Aorta (tissue), 5 donors: ENCODE results near the gene NSL1. TPM values are rescaled to one million over a fixed set of nuclear protein-coding genes. Genes with fewer than 3 reads are reported as not detected.
"Not testable (repeated sequence)": the region's sequence is repeated elsewhere in the genome, so short reads cannot be mapped to it uniquely, and the experiment has no call there.

ENCODE experiments used
- ATAC-seq: fragments of 200-7000 bp; cut with Tn5 transposase; one replicate; pipeline ENCODE4 v1.9.1; 2022; ENCODE audit warnings: moderate library complexity; ENCODE audit not compliant: low FRiP score
- DNase-seq, 2 donors: peaks; one replicate each; pipeline ENCODE4 v3.0.0-alpha.2; 2020
- H3K27ac ChIP-seq, 2 donors: one replicate each; pipeline ENCODE4 v1.5.1; 2013; ENCODE audit warnings: low read length in 2 of 2, mild to moderate bottlenecking in 2 of 2, moderate library complexity in 2 of 2, control low read depth in 1 of 2, inconsistent platforms in 1 of 2, low read depth in 1 of 2
- H3K27me3 ChIP-seq, 2 donors: one replicate each; pipeline ENCODE4 v1.6.1; 2013; ENCODE audit warnings: control low read depth in 1 of 2, low read length in 1 of 2, mild to moderate bottlenecking in 1 of 2, moderate library complexity in 1 of 2; ENCODE audit not compliant: insufficient read depth in 2 of 2, control insufficient read depth in 1 of 2
- H3K36me3 ChIP-seq, 2 donors: one replicate each; pipeline ENCODE4 v1.6.1; 2013; ENCODE audit warnings: control low read depth in 1 of 2, low read length in 1 of 2, mild to moderate bottlenecking in 1 of 2; ENCODE audit not compliant: insufficient read depth in 2 of 2, control insufficient read depth in 1 of 2
- H3K4me1 ChIP-seq, 2 donors: one replicate each; pipeline ENCODE4 v1.6.1; 2013; ENCODE audit warnings: low read length in 2 of 2, control low read depth in 1 of 2, mild to moderate bottlenecking in 1 of 2, moderate library complexity in 1 of 2; ENCODE audit not compliant: insufficient read depth in 2 of 2, control insufficient read depth in 1 of 2
- H3K4me3 ChIP-seq, 2 donors: one replicate each; pipeline ENCODE4 v1.5.1; 2013; ENCODE audit warnings: low read length in 2 of 2, control low read depth in 1 of 2, mild to moderate bottlenecking in 1 of 2
- H3K9me3 ChIP-seq: one replicate; pipeline ENCODE4 v1.6.1; 2013; ENCODE audit warnings: mild to moderate bottlenecking, low read length; ENCODE audit not compliant: control insufficient read depth
- WGBS, 2 donors: extraction: QIAGEN DNeasy Blood & Tissue Kit; methylation state at CpG; one replicate each; pipeline ENCODE4 v1.1.7; 2013; 5-methylcytosine and 5-hydroxymethylcytosine counted together
- intact Hi-C, 2 donors: fragments of 100-400 bp; cut with DNase I; formaldehyde crosslinking; loops; one replicate each; pipeline versions ENCODE4 v1.14.2 to v1.15.0; 2022
- polyA plus RNA-seq, 2 donors: library from polyadenylated mRNA; stranded (reverse); fragments of 200-250 nt; gene quantifications; one replicate each; pipeline ENCODE4 v1.2.3, GENCODE V29; 2013
- total RNA-seq, 2 donors: library from RNA; stranded (reverse); fragmentation: NEBNext Ultra II Directional; extraction: Animal tissue kit (Norgen Biotek cat#: 25700); gene quantifications; one replicate each; pipeline ENCODE4 v1.2.1, GENCODE V29; 2021
- donor health status: healthy with polysubstance abuse.
- donor health status: Bipolar disorder and iron deficiency.
- donor health status: DM: no; HTN: no; CAD: no.
- donor health status: DM: no; HTN: no; CAD: no.
- donor health status: DM: yes; HTN: yes; CAD: no.

Gene NSL1
- total and polyA plus RNA-seq, 4 donors, result 17.7 to 30.5 (median 27.7) TPM

DNA sequence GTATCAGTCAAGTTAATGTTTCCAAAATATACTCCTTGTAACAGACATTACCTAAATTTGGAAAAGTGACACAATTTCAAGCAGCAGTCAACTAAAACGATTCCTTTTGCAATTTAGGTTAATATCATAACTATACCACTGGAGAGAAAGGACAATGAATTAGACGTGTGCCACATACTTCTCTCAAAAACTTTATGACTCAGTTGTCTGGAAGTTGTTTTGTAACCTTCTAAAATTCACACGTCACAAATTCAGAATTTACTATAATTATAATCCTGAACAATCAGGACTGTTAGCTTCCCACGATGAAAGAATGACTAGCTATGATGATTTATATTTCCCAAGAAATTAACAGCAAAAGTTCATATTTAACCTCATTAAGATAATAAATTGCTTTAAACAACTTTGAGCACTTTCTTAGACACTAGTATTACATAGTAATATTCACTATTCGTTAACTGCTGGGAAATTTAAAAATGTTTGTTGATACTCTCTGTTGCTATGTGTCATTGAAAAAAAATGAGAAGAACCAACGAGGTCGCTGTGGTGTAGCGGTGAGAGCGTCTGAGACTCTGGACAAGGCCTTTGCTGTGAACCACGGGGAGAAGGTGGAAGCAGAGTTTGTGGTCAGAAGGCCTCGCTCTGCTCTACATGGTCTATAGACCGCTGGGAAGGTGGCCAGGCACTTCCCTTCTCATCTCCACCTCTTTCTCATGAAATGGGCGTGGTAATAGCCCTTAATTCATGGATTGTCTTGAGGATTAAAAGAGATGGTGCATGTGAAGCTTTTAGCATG lies 64.0 kb downstream of the NSL1 start:
- no peaks in the 10 kb centered on the region for H3K4me1 ChIP-seq
- ATAC-seq, result no peak
- peaks cover 0 to 3% of the 10 kb centered on the region in 2 donors for H3K36me3 ChIP-seq
- H3K27me3 ChIP-seq, result no peaks in the 10 kb centered on the region
- H3K27ac ChIP-seq, result no peak overlapping the region
- no peak for DNase-seq
- WGBS, 2 donors, result 73 to 78% methylated on average over 13 of the region's 13 CpGs
- intact Hi-C loops, result no loop called here
- H3K4me3 ChIP-seq, result no peak overlapping the region
- H3K9me3 ChIP-seq, result no peaks in the 10 kb centered on the region

DNA sequence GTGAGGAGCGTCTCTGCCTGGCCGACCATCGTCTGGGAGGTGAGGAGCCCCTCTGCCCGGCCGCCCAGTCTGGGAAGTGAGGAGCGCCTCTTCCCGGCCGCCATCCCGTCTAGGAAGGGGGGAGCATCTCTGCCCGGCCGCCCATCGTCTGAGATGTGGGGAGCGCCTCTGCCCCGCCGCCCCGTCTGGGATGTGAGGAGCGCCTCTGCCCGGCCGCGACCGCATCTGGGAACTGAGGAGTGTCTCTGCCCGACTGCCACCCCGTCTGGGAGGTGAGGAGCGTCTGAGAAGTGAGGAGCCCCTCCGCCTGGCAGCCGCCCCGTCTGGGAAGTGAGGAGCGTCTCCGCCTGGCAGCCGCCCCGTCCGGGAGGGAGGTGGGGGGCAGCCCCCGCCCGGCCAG lies 66.9 kb downstream of the NSL1 start:
- H3K36me3 ChIP-seq, H3K9me3 ChIP-seq, H3K4me3 ChIP-seq, ATAC-seq, H3K27ac ChIP-seq, H3K27me3 ChIP-seq, H3K4me1 ChIP-seq, DNase-seq, intact Hi-C loops: not testable (repeated sequence)
- 92 to 93% methylated on average over 25 to 34 of the region's 34 CpGs for WGBS, 2 donors

DNA sequence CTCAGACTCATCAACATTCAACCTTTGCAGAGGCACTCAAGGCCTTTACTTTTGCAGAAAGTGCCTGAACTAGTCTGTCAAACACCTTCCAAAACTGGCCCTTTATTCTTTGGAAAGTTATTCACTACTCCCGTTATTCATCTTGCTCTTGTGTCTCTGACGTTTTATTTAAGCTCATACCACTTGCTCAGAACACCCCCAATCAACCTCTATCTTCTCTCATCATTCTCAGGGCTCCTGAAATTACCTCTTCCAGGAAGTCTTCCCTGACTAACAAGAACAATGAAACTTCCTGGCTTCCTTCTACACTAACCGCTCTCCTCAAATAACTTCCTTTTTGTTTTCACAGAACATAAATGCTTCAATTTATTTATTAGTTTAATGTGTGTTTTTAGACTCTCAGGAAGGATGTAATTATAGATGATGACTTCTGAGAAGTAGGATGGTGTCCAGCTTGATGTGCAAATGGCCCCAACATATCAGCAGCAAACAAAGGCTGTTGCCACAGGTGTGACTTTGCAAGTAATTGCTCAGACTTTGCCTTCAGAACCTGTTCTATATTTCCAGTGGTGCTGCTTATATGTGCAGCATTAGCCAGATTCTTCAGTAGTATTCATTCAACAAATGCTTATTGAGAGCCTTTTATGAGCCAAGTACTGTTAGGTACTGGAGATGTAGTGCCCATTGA lies 69.2 kb downstream of the NSL1 start:
- intact Hi-C loops, result no loop called here
- Histone ChIP-seq H3K36me3 (no peaks in the 10 kb centered on the region), H3K4me1 (no peaks in the 10 kb centered on the region), H3K4me3 (no peak overlapping the region), H3K27me3 (no peaks in the 10 kb centered on the region), H3K27ac (no peak overlapping the region), H3K9me3 (no peaks in the 10 kb centered on the region)
- DNase-seq (no peak), ATAC-seq (no peak)
- WGBS, 2 donors, result 74 to 78% methylated on average over 3 of the region's 3 CpGs

DNA sequence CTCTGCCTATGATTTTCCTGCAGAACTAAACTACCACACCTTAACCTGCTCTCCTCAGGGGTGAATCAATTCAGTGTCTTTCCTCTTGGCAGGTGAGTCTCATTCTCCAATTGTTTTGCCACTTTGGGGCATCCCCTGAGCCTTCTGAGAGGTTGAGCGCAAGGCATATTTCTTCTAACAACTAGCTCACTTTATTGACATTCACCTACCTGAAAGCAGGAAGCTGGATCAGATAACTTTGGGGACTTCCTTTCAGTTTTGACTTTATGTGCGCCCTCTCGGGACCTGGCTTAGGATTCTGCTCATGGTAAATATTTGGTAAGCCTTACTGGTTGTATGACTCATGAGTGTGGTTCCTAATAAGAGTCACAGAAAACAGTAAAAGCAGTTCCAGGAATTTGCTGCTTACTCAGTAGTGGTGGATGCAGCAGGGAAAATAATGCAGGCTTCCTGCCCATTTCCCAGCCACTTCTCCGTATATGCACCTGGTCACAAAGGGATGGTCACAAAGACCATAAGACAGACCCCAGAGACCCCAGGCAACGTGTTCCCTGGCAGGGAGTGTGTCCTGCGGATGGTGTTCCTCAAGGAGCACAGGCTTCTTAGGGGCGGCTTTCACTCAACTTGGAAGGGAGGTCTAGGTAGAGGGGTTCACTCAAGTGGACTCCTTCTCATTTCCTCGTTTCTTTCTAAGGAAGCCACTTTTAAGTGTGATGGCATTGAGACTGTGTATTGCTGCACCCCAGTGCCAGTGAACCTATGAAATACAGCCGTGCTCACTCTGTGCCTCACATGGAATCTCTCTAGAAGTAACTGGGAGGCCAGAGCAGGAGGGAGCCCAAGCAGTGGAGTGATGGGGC lies 70.0 kb downstream of the NSL1 start:
- no peaks in the 10 kb centered on the region for H3K4me1 ChIP-seq
- ATAC-seq (peak; percentile 29), DNase-seq (no peak)
- no peak overlapping the region for H3K27ac ChIP-seq
- no peak overlapping the region for H3K4me3 ChIP-seq
- no peaks in the 10 kb centered on the region for H3K9me3 ChIP-seq
- no peaks in the 10 kb centered on the region for H3K27me3 ChIP-seq
- intact Hi-C loops, result no loop called here
- 76 to 77% methylated on average over 9 of the region's 9 CpGs for WGBS, 2 donors
- H3K36me3 ChIP-seq, result no peaks in the 10 kb centered on the region

DNA sequence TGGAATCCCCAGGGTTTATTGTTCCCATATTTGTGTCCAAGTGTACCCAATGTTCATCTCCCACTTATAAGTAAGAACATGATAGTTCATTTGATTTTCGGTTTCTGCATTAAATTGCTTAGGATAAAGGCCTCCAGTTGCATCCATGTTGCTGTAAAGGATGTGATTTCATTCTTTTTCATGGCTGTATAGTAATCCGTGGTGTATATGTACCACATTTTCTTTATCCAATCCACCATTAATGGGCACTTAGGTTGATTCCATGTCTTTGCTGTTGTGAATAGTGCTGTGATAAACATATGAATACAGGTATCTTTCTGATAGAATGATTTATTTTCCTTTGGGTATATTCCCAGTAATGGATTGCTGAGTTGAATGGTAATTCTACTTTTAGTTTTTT lies 71.9 kb downstream of the NSL1 start:
- DNase-seq (no peak), ATAC-seq (no peak)
- 95 to 96% methylated on average over 2 of the region's 2 CpGs for WGBS, 2 donors
- no peaks in the 10 kb centered on the region for H3K36me3 ChIP-seq
- H3K27ac ChIP-seq, result no peak overlapping the region
- intact Hi-C loops, result no loop called here
- H3K27me3 ChIP-seq, result no peaks in the 10 kb centered on the region
- no peak overlapping the region for H3K4me3 ChIP-seq
- H3K4me1 ChIP-seq, result no peaks in the 10 kb centered on the region
- no peaks in the 10 kb centered on the region for H3K9me3 ChIP-seq

DNA sequence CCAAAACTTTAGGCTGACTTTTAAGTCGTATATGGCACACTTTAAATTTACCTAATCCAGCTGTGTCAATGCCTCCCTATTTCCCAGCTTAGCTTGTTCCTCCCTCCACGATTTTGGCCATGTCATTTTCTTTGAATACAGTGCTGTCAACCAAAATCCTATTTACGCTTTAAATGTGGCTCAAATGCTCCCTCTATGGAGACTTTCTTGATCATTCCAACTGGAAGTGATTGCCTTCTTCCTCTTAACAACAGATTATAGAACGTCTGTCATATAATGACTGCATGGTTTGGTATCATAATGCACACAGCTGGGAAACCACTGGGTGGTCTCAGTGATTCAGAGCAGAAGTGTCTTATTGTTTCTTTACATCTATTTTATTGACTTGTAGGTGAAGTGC lies 73.1 kb downstream of the NSL1 start:
- Histone ChIP-seq H3K4me3 (no peak overlapping the region), H3K27me3 (no peaks in the 10 kb centered on the region), H3K4me1 (no peaks in the 10 kb centered on the region), H3K27ac (no peak overlapping the region), H3K9me3 (no peaks in the 10 kb centered on the region), H3K36me3 (no peaks in the 10 kb centered on the region)
- 22 to 28% methylated on average over 4 of the region's 4 CpGs for WGBS, 2 donors
- DNase-seq (no peak), ATAC-seq (no peak)
- intact Hi-C loops, result no loop called here

DNA sequence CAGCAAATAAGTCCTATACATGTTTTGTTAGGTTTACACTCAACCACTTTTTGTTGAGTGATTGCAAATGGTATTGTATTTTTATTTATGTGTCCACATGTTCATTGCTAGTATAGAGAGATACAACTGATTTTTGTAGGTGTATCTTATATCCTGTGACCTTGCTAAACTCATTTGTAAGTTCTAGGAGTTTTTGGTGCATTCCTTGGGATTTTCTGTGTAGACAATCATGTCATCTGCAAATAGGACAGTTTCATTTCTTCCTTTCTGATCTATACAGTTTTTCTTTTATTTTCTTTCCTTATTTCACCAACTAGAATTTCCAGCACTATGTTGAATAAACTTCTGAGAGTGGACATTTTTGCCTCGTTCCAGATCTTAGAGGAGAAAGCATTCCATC lies 75.4 kb downstream of the NSL1 start:
- no peak for ATAC-seq

DNA sequence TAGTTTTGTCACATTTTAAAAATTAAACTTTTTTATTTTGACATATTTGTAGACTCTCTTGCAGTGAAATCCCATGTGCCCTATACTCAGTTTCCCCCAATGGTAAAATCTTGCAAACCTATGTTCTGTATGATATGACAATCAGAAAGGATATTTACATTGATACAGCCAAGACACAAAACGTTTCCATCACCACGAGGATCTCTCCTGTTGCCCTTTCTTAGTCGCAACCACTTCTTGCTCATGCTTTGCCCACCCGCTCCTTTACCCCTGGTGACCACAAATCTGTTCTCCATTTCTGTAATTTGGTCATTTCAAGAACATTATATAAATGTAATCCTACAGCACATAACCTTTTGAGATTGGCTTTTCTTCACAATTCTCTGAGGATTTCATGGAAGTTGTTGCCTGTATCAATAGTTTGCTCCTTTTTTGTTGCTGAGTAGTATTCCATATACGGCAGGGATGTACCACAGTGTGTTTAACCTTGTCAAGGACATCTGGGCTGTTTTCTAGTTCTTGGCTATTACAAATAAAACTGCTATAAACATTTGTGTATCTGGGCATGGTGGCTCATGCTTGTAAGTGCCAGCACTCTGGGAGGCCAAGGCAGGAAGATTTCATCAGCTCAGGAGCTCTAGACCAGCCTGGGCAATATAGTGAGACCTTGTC lies 78.0 kb downstream of the NSL1 start:
- Histone ChIP-seq H3K4me1 (no peaks in the 10 kb centered on the region), H3K27ac (no peak overlapping the region), H3K9me3 (no peaks in the 10 kb centered on the region), H3K27me3 (no peaks in the 10 kb centered on the region), H3K4me3 (no peak overlapping the region), H3K36me3 (no peaks in the 10 kb centered on the region)
- no peak for ATAC-seq
- intact Hi-C loops, result no loop called here
- 86 to 89% methylated on average over 5 of the region's 5 CpGs for WGBS, 2 donors
- no peak for DNase-seq

More for the DNA sequence above, 75.4 kb downstream of the NSL1 start:
- Histone ChIP-seq H3K27ac (no peak overlapping the region), H3K9me3 (no peaks in the 10 kb centered on the region), H3K27me3 (no peaks in the 10 kb centered on the region), H3K36me3 (no peaks in the 10 kb centered on the region), H3K4me1 (no peaks in the 10 kb centered on the region), H3K4me3 (no peak overlapping the region)
- WGBS, 2 donors, result 7 to 20% methylated on average over 1 of the region's 1 CpG
- intact Hi-C loops, result no loop called here
- DNase-seq, result no peak
